MM.1S (cell line): ENCODE data around the gene IL23R.

Experiments
- DNase-seq: peaks from one replicate; pipeline ENCODE4 v3.0.0-alpha.2; 2015
- H2AFZ ChIP-seq: fragments of 300-600 bp; sonication (generic); 2 replicates; pipeline ENCODE4 v1.6.0; 2016; ENCODE audit warnings: antibody characterized with exemption, low read length
- H3F3A ChIP-seq: fragments of 300-600 bp; sonication (generic); 2 replicates; pipeline ENCODE4 v1.6.1; 2016; ENCODE audit warnings: mild to moderate bottlenecking, antibody characterized with exemption, low read length, moderate library complexity, mixed read lengths; ENCODE audit not compliant: insufficient read depth
- H3K27ac ChIP-seq: fragments of 300-600 bp; sonication (generic); 2 replicates; pipeline ENCODE4 v1.5.1; 2016; ENCODE audit warnings: mild to moderate bottlenecking, low read length
- H3K27me3 ChIP-seq: fragments of 300-600 bp; sonication (generic); replicated peaks from 2 replicates; pipeline ENCODE4 v1.6.0; 2016; ENCODE audit warnings: low read length; ENCODE audit not compliant: insufficient read depth
- H3K36me3 ChIP-seq: fragments of 300-600 bp; sonication (generic); replicated peaks from 2 replicates; pipeline ENCODE4 v1.6.1; 2016; ENCODE audit warnings: mild to moderate bottlenecking, low read length, mixed read lengths; ENCODE audit not compliant: insufficient read depth
- H3K4me1 ChIP-seq: fragments of 300-600 bp; sonication (generic); 2 replicates; pipeline ENCODE4 v1.6.1; 2016; ENCODE audit warnings: low read length, mixed read lengths
- H3K4me2 ChIP-seq: fragments of 300-600 bp; sonication (generic); 2 replicates; pipeline ENCODE4 v1.6.0; 2016; ENCODE audit warnings: low read depth, low read length
- H3K4me3 ChIP-seq: fragments of 300-600 bp; sonication (generic); 2 replicates; pipeline ENCODE4 v1.5.1; 2016; ENCODE audit warnings: low read length, mixed read lengths
- H3K79me2 ChIP-seq: fragments of 300-600 bp; sonication (generic); 2 replicates; pipeline ENCODE4 v1.6.1; 2016; ENCODE audit warnings: mixed run types, low read length, mixed read lengths
- H3K9ac ChIP-seq: fragments of 300-600 bp; sonication (generic); 2 replicates; pipeline ENCODE4 v1.6.1; 2016; ENCODE audit warnings: low read length, mixed read lengths
- H3K9me2 ChIP-seq: fragments of 300-600 bp; sonication (generic); replicated peaks from 2 replicates; pipeline ENCODE4 v1.6.1; 2016; ENCODE audit warnings: mild to moderate bottlenecking, low read length, mixed read lengths; ENCODE audit not compliant: insufficient read depth
- H3K9me3 ChIP-seq: fragments of 300-600 bp; sonication (generic); replicated peaks from 2 replicates; pipeline ENCODE4 v1.6.1; 2016; ENCODE audit warnings: mild to moderate bottlenecking, low read length, mixed read lengths; ENCODE audit not compliant: insufficient read depth
- H4K20me1 ChIP-seq: fragments of 300-600 bp; sonication (generic); 2 replicates; pipeline ENCODE4 v1.6.1; 2016; ENCODE audit warnings: mild to moderate bottlenecking, low read length, moderate library complexity, mixed read lengths; ENCODE audit not compliant: insufficient read depth
- CTCF ChIP-seq: fragments of 300-600 bp; sonication (generic); IDR thresholded peaks from 2 replicates; pipeline ENCODE4 v1.5.1; 2016; ENCODE audit warnings: antibody characterized with exemption, low read length, mixed read lengths
- EZH2 ChIP-seq: fragments of 300-600 bp; sonication (generic); optimal IDR thresholded peaks from 2 replicates; pipeline ENCODE3; 2017; ENCODE audit warnings: low read depth, mild to moderate bottlenecking, antibody characterized with exemption, low read length, mixed read lengths
- EZH2phosphoT487 ChIP-seq: fragments of 300-600 bp; sonication (generic); IDR thresholded peaks from 2 replicates; pipeline ENCODE4 v1.6.1; 2018; ENCODE audit warnings: antibody characterized with exemption, low read length

The IL23R gene

GRCh38 chr1:67299296-67299695 lies 133.0 kb downstream of the IL23R start:
- no peak overlapping the region for H3K4me3 ChIP-seq
- H3K79me2 ChIP-seq = no peaks in the 10 kb centered on the region
- no peaks in the 10 kb centered on the region for H3K9me2 ChIP-seq
- no peak overlapping the region for H3K9ac ChIP-seq
- no peak overlapping the region for H3K27ac ChIP-seq
- no peaks in the 10 kb centered on the region for H3K27me3 ChIP-seq
- H3K9me3 ChIP-seq = no peaks in the 10 kb centered on the region
- no peak overlapping the region for H2AFZ ChIP-seq
- no peaks in the 10 kb centered on the region for H3K4me1 ChIP-seq
- no peak for TF ChIP-seq EZH2
- no peak for TF ChIP-seq CTCF
- no peak for TF ChIP-seq EZH2phosphoT487
- no peaks in the 10 kb centered on the region for H3K36me3 ChIP-seq
- H3K4me2 ChIP-seq = no peak overlapping the region
- H4K20me1 ChIP-seq = no peaks in the 10 kb centered on the region
- no peak for DNase-seq
- H3F3A ChIP-seq = no peaks in the 10 kb centered on the region

GRCh38 chr1:67300561-67300960 lies 134.3 kb downstream of the IL23R start:
- DNase-seq = no peak
- Histone ChIP-seq H3K9ac (no peak overlapping the region), H3K4me3 (no peak overlapping the region), H3K4me2 (no peak overlapping the region), H3K27me3 (no peaks in the 10 kb centered on the region), H3K79me2 (no peaks in the 10 kb centered on the region), H2AFZ (no peak overlapping the region), H4K20me1 (no peaks in the 10 kb centered on the region), H3K9me2 (no peaks in the 10 kb centered on the region), H3K36me3 (no peaks in the 10 kb centered on the region), H3K27ac (no peak overlapping the region), H3F3A (no peaks in the 10 kb centered on the region), H3K9me3 (no peaks in the 10 kb centered on the region), H3K4me1 (no peaks in the 10 kb centered on the region)
- TF ChIP-seq EZH2 (no peak), CTCF (no peak), EZH2phosphoT487 (no peak)

- Histone ChIP-seq H3K4me1 (no peaks in the 10 kb centered on the region), H3K9me2 (no peaks in the 10 kb centered on the region), H3K4me2 (no peak overlapping the region)
Measured at GRCh38 chr1:67304023-67304422, 137.8 kb downstream of the IL23R start.

More at GRCh38 chr1:67304023-67304422, 137.8 kb downstream of the IL23R start:
- TF ChIP-seq CTCF = no peak
- no peak for TF ChIP-seq EZH2
- TF ChIP-seq EZH2phosphoT487 = no peak
- Histone ChIP-seq H4K20me1 (no peaks in the 10 kb centered on the region), H3K27me3 (no peaks in the 10 kb centered on the region), H3F3A (no peaks in the 10 kb centered on the region), H3K79me2 (no peaks in the 10 kb centered on the region), H3K9me3 (no peaks in the 10 kb centered on the region), H2AFZ (no peak overlapping the region), H3K9ac (no peak overlapping the region), H3K27ac (no peak overlapping the region), H3K36me3 (no peaks in the 10 kb centered on the region), H3K4me3 (no peak overlapping the region)
- DNase-seq = no peak
